Lower leg skin (tissue), 3 donors: ENCODE results near the gene RCE1.

ENCODE experiments used
- CTCF ChIP-seq, 3 donors: fragments of 450-650 bp; IDR thresholded peaks; one replicate each; pipeline ENCODE4 v1.5.1; 2016; ENCODE audit warnings: antibody characterized with exemption in 3 of 3, mild to moderate bottlenecking in 3 of 3, moderate library complexity in 2 of 3
- POLR2A ChIP-seq, 2 donors: fragments of 450-650 bp; IDR thresholded peaks; one replicate each; pipeline ENCODE4 v1.6.1; 2016 to 2017; ENCODE audit warnings: antibody characterized with exemption in 2 of 2, mild to moderate bottlenecking in 1 of 2, moderate library complexity in 1 of 2

- TF ChIP-seq POLR2A (IDR thresholded peaks at IDR 0.05) (no peak), CTCF (IDR thresholded peaks at IDR 0.05) (no peak)
Measured at GRCh38 chr11:66845876-66846212, 2.6 kb downstream of the RCE1 start.
